Chondrocyte (in vitro differentiated cells): ENCODE measurements around the gene HMGCS2. TPM values are rescaled to one million over a fixed set of nuclear protein-coding genes. Genes with fewer than 3 reads are reported as not detected.

Experiments
- DNase-seq: peaks from one replicate; pipeline ENCODE4 v3.0.0; 2021; ENCODE audit warnings: mixed read lengths, low spot score
- H3K27ac Mint-ChIP-seq: one replicate; pipeline ENCODE4 v1.8.0; 2021; ENCODE audit warnings: mild to moderate bottlenecking, moderate library complexity, mixed read lengths; ENCODE audit not compliant: unreplicated experiment
- H3K27me3 Mint-ChIP-seq: 2 replicates; pipeline ENCODE4 v1.8.0; 2021; ENCODE audit warnings: low read depth, mixed read lengths
- H3K36me3 Mint-ChIP-seq: 2 replicates; pipeline ENCODE4 v1.8.0; 2021; ENCODE audit warnings: low read depth, mixed read lengths
- H3K4me1 Mint-ChIP-seq: 2 replicates; pipeline ENCODE4 v1.8.0; 2021; ENCODE audit warnings: low read depth, mild to moderate bottlenecking, mixed read lengths
- H3K4me3 Mint-ChIP-seq: one replicate; pipeline ENCODE4 v1.8.0; 2021; ENCODE audit warnings: mild to moderate bottlenecking, moderate library complexity, mixed read lengths; ENCODE audit not compliant: unreplicated experiment
- H3K9me3 Mint-ChIP-seq: 2 replicates; pipeline ENCODE4 v1.8.0; 2021; ENCODE audit warnings: low read depth, mixed read lengths
- CTCF ChIP-seq: fragments of 200-600 bp; sonication (generic); IDR thresholded peaks from 2 replicates; pipeline ENCODE4 v1.5.0; 2021; ENCODE audit warnings: antibody characterized with exemption, mild to moderate bottlenecking, moderate library complexity
- long read RNA-seq: library from polyadenylated mRNA; stranded (forward); transcript quantifications from one replicate; pipeline ENCODE4 v2.0.0, GENCODE V29; 2021
- total RNA-seq: library from RNA; stranded (reverse); gene quantifications from 3 replicates; pipeline ENCODE4 v1.2.1, GENCODE V29; 2021

HMGCS2 gene
- total RNA-seq, result not detected in 3 replicates
- long read RNA-seq, result 0 reads

GRCh38 chr1:119768778-119769177, at the start of gene HMGCS2:
HMGCS2 (minus strand) TSS chr1:119768905; CDS start chr1:119768844, 61 bp downstream.
- Mint-ChIP-seq H3K36me3 (peaks cover 5% of the 10 kb centered on the region), H3K9me3 (peaks cover 6% of the 10 kb centered on the region), H3K4me1 (peaks cover 4% of the 10 kb centered on the region), H3K27ac (no peak within 1 kb of the TSS), H3K27me3 (peaks cover 11% of the 10 kb centered on the region), H3K4me3 (no peak within 1 kb of the TSS)
- DNase-seq, result no peak
- TF ChIP-seq CTCF, result no peak

- H3K9me3 Mint-ChIP-seq, result no peaks in the 10 kb centered on the region
- peaks cover 9% of the 10 kb centered on the region for H3K27me3 Mint-ChIP-seq
- H3K36me3 Mint-ChIP-seq, result peaks cover 2% of the 10 kb centered on the region
- no peak for TF ChIP-seq CTCF
- no peak for DNase-seq
- no peaks in the 10 kb centered on the region for H3K4me1 Mint-ChIP-seq
- no peak overlapping the region for H3K27ac Mint-ChIP-seq
- H3K4me3 Mint-ChIP-seq, result no peak overlapping the region
Measured at GRCh38 chr1:119818181-119818580, 49.5 kb upstream of the HMGCS2 start.

GRCh38 chr1:119816407-119816806, 47.7 kb upstream of the HMGCS2 start:
- H3K27me3 Mint-ChIP-seq, result peaks cover 11% of the 10 kb centered on the region
- DNase-seq, result no peak
- peaks cover 3% of the 10 kb centered on the region for H3K9me3 Mint-ChIP-seq
- peaks cover 2% of the 10 kb centered on the region for H3K36me3 Mint-ChIP-seq
- no peak overlapping the region for H3K27ac Mint-ChIP-seq
- no peak overlapping the region for H3K4me3 Mint-ChIP-seq
- no peaks in the 10 kb centered on the region for H3K4me1 Mint-ChIP-seq
- no peak for TF ChIP-seq CTCF

DNA sequence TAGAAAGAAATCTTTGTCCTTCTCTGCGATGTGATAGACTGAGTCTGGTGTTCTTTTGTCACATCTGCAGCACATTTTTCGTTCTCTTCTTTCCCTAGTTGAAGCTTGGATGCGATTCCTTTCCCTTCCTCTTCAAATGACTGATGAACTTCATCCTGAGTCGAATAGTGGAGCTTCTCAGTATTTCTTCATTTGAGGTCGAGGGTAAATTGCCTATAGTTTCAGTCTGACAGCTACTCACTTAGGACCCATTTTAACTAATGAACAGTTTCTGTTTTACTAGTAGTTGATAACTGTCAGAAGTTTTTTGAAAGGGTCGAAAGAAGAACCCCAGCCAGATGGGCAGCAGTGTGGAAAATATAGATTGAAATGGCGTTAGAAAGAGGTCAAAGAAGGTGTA, 47.2 kb upstream of the HMGCS2 start:
- Mint-ChIP-seq H3K4me3 (no peak overlapping the region), H3K27me3 (peaks cover 10% of the 10 kb centered on the region), H3K4me1 (no peaks in the 10 kb centered on the region), H3K27ac (no peak overlapping the region), H3K9me3 (peaks cover 3% of the 10 kb centered on the region), H3K36me3 (peaks cover 2% of the 10 kb centered on the region)
- no peak for TF ChIP-seq CTCF
- no peak for DNase-seq

GRCh38 chr1:119815361-119815760, 46.7 kb upstream of the HMGCS2 start:
- no peak for DNase-seq
- Mint-ChIP-seq H3K27ac (no peak overlapping the region), H3K36me3 (peaks cover 2% of the 10 kb centered on the region), H3K4me1 (no peaks in the 10 kb centered on the region), H3K9me3 (peaks cover 3% of the 10 kb centered on the region), H3K27me3 (peaks cover 10% of the 10 kb centered on the region), H3K4me3 (no peak overlapping the region)
- no peak for TF ChIP-seq CTCF
